Measurements from ENCODE around the gene KLHDC8A.

KLHDC8A gene

GRCh38 chr1:205293350-205294074 lies 63.2 kb downstream of the KLHDC8A start:
- Histone ChIP-seq H3K27ac (ENCODE audit: extremely low read depth, low read depth, low read length) (peak overlapping the region; percentile 4; the same call in 1 of the 2 replicates), H3K4me1 (ENCODE audit: control insufficient read depth, insufficient read depth, low read length) (peaks cover 5% of the 10 kb centered on the region), H3K36me3 (ENCODE audit: control insufficient read depth in 2 of 2, insufficient read depth in 1 of 2, low read length in 2 of 2) (no peaks in the 10 kb centered on the region), H3K9me3 (ENCODE audit: control insufficient read depth, insufficient read depth, low read depth, low read length) (no peaks in the 10 kb centered on the region), H3K4me3 (ENCODE audit: low read depth, low read length) (no peak overlapping the region)
- ChIA-PET CTCF (interaction anchor here (0.9 to 2.4 kb wide), 6 partner anchors 9 to 230 kb away, joined by 3 to 9 read pairs (median 5); no protein-coding TSS in a partner anchor), POLR2A (interaction anchor here (1.0 to 4.2 kb wide), 7 partner anchors 8 to 32 kb away, joined by 3 to 23 read pairs (median 5); partner anchors contain the start of gene NUAK2)
- TF ChIP-seq ZNF394 (tag by site-specific recombination; IDR thresholded peaks at IDR 0.05; ENCODE audit: borderline replicate concordance) = no peak
- TF ChIP-seq ZNF548 (tag by site-specific recombination; IDR thresholded peaks at IDR 0.05) = no peak

- H3K36me3 ChIP-seq (ENCODE audit: control insufficient read depth in 2 of 2, insufficient read depth in 1 of 2, low read length in 2 of 2) = no peaks in the 10 kb centered on the region
- H3K4me1 ChIP-seq (ENCODE audit: control insufficient read depth, insufficient read depth, low read length) = peaks cover 5% of the 10 kb centered on the region
- H3K9me3 ChIP-seq (ENCODE audit: control insufficient read depth, insufficient read depth, low read depth, low read length) = no peaks in the 10 kb centered on the region
- no peak overlapping the region for H3K27ac ChIP-seq (ENCODE audit: extremely low read depth, low read depth, low read length)
- H3K4me3 ChIP-seq (ENCODE audit: low read depth, low read length) = no peak overlapping the region
- CTCF ChIA-PET = no interaction called here
- TF ChIP-seq ZBTB7A (tag by site-specific recombination; IDR thresholded peaks at IDR 0.05; ENCODE audit: low read depth) = no peak
- no peak for TF ChIP-seq ZFP41 (tag by site-specific recombination; IDR thresholded peaks at IDR 0.05; ENCODE audit: borderline replicate concordance)
- no peak for TF ChIP-seq ZNF571 (tag by site-specific recombination; IDR thresholded peaks at IDR 0.05)
- TF ChIP-seq ZNF341 (tag by site-specific recombination; IDR thresholded peaks at IDR 0.05; ENCODE audit: low read depth) = no peak
- TF ChIP-seq ZEB2 (tag by site-specific recombination; IDR thresholded peaks at IDR 0.05) = no peak
- no peak for TF ChIP-seq ZNF169 (tag by site-specific recombination; IDR thresholded peaks at IDR 0.05)
- TF ChIP-seq ZNF266 (tag by site-specific recombination; IDR thresholded peaks at IDR 0.05; ENCODE audit: low read depth) = no peak
- no peak for TF ChIP-seq ELK4 (IDR thresholded peaks at IDR 0.05; ENCODE audit: borderline replicate concordance, low read depth, low read length)
- no peak for TF ChIP-seq ZNF274 (IDR thresholded peaks at IDR 0.05; ENCODE audit: low read length)
- TF ChIP-seq ZNF274 (tag by site-specific recombination; IDR thresholded peaks at IDR 0.05; ENCODE audit: borderline replicate concordance) = no peak
- no peak for TF ChIP-seq ZNF514 (tag by site-specific recombination; IDR thresholded peaks at IDR 0.05)
- TF ChIP-seq ZNF768 (tag by site-specific recombination; IDR thresholded peaks at IDR 0.05) = no peak
- POLR2A ChIA-PET = no interaction called here
Measured at GRCh38 chr1:205291596-205291995, 65.1 kb downstream of the KLHDC8A start.

GRCh38 chr1:205287767-205288559 lies 68.8 kb downstream of the KLHDC8A start:
- ChIA-PET POLR2A (interaction anchor here (1.3 to 2.5 kb wide), 2 partner anchors 10 to 13 kb away, joined by 3 to 9 read pairs; no protein-coding TSS in a partner anchor), CTCF (interaction anchor here (0.6 to 3.0 kb wide), 7 partner anchors 12 to 54 kb away, joined by 3 to 8 read pairs (median 3); no protein-coding TSS in a partner anchor)
- H3K36me3 ChIP-seq (ENCODE audit: control insufficient read depth in 2 of 2, insufficient read depth in 1 of 2, low read length in 2 of 2) = no peaks in the 10 kb centered on the region
- H3K4me1 ChIP-seq (ENCODE audit: control insufficient read depth, insufficient read depth, low read length) = no peaks in the 10 kb centered on the region
- H3K9me3 ChIP-seq (ENCODE audit: control insufficient read depth, insufficient read depth, low read depth, low read length) = no peaks in the 10 kb centered on the region
- no peak overlapping the region for H3K4me3 ChIP-seq (ENCODE audit: low read depth, low read length)
- peak; percentile 70 for TF ChIP-seq ZNF664 (tag by site-specific recombination; IDR thresholded peaks at IDR 0.05)
- TF ChIP-seq SP7 (tag by site-specific recombination; IDR thresholded peaks at IDR 0.05) = 0 out of 2 replicates have a peak, but pooled peaks have one; percentile 25
- TF ChIP-seq, protein P1, sequence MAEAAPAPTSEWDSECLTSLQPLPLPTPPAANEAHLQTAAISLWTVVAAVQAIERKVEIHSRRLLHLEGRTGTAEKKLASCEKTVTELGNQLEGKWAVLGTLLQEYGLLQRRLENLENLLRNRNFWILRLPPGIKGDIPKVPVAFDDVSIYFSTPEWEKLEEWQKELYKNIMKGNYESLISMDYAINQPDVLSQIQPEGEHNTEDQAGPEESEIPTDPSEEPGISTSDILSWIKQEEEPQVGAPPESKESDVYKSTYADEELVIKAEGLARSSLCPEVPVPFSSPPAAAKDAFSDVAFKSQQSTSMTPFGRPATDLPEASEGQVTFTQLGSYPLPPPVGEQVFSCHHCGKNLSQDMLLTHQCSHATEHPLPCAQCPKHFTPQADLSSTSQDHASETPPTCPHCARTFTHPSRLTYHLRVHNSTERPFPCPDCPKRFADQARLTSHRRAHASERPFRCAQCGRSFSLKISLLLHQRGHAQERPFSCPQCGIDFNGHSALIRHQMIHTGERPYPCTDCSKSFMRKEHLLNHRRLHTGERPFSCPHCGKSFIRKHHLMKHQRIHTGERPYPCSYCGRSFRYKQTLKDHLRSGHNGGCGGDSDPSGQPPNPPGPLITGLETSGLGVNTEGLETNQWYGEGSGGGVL (tag by site-specific recombination; IDR thresholded peaks at IDR 0.05) = peak; percentile 48
- TF ChIP-seq ZNF394 (tag by site-specific recombination; IDR thresholded peaks at IDR 0.05; ENCODE audit: borderline replicate concordance) = no peak
- TF ChIP-seq ZFHX2 (tag by site-specific recombination; conservative IDR thresholded peaks at IDR 0.05) = peak; percentile 45
- TF ChIP-seq KLF1 (tag by site-specific recombination; IDR thresholded peaks at IDR 0.05) = peak; percentile 32; the same call in 1 of the 2 replicates
- peak; percentile 47; the same call in 1 of the 2 replicates for TF ChIP-seq EGR2 (tag by site-specific recombination; IDR thresholded peaks at IDR 0.05; ENCODE audit: low read depth)
- TF ChIP-seq ZNF202 (tag by site-specific recombination; IDR thresholded peaks at IDR 0.05; ENCODE audit: borderline replicate concordance) = no peak
- no peak overlapping the region for H3K27ac ChIP-seq (ENCODE audit: extremely low read depth, low read depth, low read length)

All from HEK293 (cell line).